Measurements from ENCODE around the gene TYMS.

DNA sequence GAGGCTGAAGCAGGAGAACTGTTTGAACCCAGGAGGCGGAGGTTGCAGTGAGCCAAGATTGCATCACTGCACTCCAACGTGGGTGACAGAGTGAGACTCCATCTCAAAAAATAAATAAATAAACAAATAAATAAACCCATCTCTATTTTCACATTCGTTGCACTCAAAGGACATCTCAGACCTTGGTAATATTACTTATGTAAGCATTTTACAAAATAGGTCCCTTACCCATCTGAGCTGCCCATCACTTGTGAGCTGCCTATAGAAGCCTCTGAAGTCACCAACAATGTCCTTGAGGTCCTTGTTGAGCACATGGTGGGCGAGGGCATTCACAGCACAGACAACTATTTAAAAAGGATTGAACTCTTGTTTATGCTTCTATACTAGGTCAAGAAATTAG is 39.6 kb downstream of the TYMS start:
- no peak for TF ChIP-seq POLR2A (IDR thresholded peaks at IDR 0.05)
- TF ChIP-seq, protein P1, sequence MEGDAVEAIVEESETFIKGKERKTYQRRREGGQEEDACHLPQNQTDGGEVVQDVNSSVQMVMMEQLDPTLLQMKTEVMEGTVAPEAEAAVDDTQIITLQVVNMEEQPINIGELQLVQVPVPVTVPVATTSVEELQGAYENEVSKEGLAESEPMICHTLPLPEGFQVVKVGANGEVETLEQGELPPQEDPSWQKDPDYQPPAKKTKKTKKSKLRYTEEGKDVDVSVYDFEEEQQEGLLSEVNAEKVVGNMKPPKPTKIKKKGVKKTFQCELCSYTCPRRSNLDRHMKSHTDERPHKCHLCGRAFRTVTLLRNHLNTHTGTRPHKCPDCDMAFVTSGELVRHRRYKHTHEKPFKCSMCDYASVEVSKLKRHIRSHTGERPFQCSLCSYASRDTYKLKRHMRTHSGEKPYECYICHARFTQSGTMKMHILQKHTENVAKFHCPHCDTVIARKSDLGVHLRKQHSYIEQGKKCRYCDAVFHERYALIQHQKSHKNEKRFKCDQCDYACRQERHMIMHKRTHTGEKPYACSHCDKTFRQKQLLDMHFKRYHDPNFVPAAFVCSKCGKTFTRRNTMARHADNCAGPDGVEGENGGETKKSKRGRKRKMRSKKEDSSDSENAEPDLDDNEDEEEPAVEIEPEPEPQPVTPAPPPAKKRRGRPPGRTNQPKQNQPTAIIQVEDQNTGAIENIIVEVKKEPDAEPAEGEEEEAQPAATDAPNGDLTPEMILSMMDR (IDR thresholded peaks at IDR 0.05), result no peak

All from esophagus squamous epithelium (tissue), 4 donors.